ENCODE results near the gene KIRREL3.

KIRREL3 gene

DNA sequence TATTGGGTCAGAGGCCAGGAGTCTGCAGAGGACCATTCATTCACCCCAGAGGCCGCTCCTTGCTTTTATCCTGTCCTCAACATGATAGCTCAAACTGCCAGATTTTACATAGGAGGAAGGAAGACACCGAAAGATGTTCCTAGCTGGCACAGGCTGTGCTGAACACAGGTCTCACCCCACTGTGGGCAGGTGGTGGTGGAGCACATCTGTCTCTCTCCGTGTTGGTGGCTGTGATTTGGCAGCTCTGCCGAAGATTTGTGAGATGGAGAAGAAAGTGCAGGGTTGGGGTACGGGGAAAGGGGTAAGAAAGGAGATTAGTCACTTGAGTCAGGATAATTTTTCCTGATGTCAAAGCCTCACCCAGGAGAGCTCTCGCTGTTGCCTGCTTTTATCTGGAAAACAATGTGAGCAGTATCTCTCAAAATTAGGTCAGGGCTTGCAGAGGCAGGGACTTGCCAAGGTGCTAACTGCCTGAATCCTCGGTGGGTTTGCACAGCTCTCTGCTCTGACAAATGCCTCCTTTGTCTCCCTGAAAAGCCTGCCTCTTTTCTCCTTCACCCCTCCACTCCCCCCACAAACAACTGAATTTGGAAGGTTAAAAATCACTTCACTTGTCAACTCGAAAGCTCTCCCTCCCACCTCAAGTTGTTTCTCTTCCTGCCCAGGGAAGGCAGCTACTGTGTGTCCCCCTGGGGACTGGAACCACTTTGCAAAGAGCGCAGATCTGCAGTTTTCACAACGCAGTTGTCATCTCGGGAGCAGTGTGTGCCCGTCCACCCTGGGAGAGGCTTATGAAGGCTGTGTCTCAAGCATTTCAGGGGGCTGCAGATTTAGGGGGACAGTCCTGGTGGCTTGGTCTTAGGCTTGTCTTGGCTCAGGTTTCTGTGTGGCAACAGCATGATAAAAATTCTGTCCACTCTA lies 345.4 kb downstream of the KIRREL3 start:
- H2AFZ ChIP-seq (ENCODE audit: low read length, unreplicated experiment) = peak overlapping the region; percentile 14
- H3K36me3 ChIP-seq (ENCODE audit: insufficient read depth, low read length) = no peaks in the 10 kb centered on the region
- 0 out of 2 replicates have a peak overlapping the region, but pooled peaks have one; percentile 5 for H3K4me3 ChIP-seq (ENCODE audit: low read depth, low read length)
- no peaks in the 10 kb centered on the region for H3K79me2 ChIP-seq (ENCODE audit: control insufficient read depth, insufficient read depth, low read length, unreplicated experiment)
- H3K27me3 ChIP-seq (ENCODE audit: insufficient read depth, low read length) = no peaks in the 10 kb centered on the region
- H3K27ac ChIP-seq (ENCODE audit: low read depth, low read length) = no peak overlapping the region
- peaks cover 10% of the 10 kb centered on the region for H3K4me1 ChIP-seq (ENCODE audit: control insufficient read depth, insufficient read depth, low read length, unreplicated experiment)

DNA sequence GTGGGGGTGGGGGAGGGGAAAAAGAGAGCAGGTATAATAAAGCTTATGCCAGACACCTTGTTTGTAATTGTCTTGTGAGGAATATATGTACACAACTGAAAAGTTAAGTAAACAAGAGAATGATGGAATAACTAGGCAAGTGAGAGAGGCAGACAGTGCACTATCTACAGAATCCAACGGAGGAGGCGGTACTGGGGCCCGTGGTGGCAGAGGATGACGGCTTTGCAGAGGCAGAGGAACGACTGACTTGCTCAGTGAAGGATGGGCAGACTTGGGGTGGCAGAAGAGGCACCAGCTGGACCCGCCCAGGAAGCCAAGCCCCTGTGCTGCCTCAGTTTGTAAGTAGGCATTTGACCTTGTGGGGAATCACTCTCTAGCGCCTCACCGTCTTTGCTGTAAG lies 347.5 kb downstream of the KIRREL3 start:
- Histone ChIP-seq H3K27ac (ENCODE audit: low read depth, low read length) (no peak overlapping the region), H3K36me3 (ENCODE audit: insufficient read depth, low read length) (no peaks in the 10 kb centered on the region), H3K4me1 (ENCODE audit: control insufficient read depth, insufficient read depth, low read length, unreplicated experiment) (peaks cover 12% of the 10 kb centered on the region), H3K4me3 (ENCODE audit: low read depth, low read length) (no peak overlapping the region), H2AFZ (ENCODE audit: low read length, unreplicated experiment) (no peak overlapping the region), H3K27me3 (ENCODE audit: insufficient read depth, low read length) (no peaks in the 10 kb centered on the region), H3K79me2 (ENCODE audit: control insufficient read depth, insufficient read depth, low read length, unreplicated experiment) (no peaks in the 10 kb centered on the region)

- no peaks in the 10 kb centered on the region for H3K79me2 ChIP-seq (ENCODE audit: control insufficient read depth, insufficient read depth, low read length, unreplicated experiment)
- no peaks in the 10 kb centered on the region for H3K27me3 ChIP-seq (ENCODE audit: insufficient read depth, low read length)
- H3K4me3 ChIP-seq (ENCODE audit: low read depth, low read length) = peak overlapping the region; percentile 63; the same call in 1 of the 2 replicates
- H2AFZ ChIP-seq (ENCODE audit: low read length, unreplicated experiment) = peak overlapping the region; percentile 68
- H3K27ac ChIP-seq (ENCODE audit: low read depth, low read length) = peak overlapping the region; percentile 66
- H3K4me1 ChIP-seq (ENCODE audit: control insufficient read depth, insufficient read depth, low read length, unreplicated experiment) = peaks cover 23% of the 10 kb centered on the region
- no peaks in the 10 kb centered on the region for H3K36me3 ChIP-seq (ENCODE audit: insufficient read depth, low read length)
Observed at GRCh38 chr11:126647735-126648134, 352.8 kb downstream of the KIRREL3 start.

DNA sequence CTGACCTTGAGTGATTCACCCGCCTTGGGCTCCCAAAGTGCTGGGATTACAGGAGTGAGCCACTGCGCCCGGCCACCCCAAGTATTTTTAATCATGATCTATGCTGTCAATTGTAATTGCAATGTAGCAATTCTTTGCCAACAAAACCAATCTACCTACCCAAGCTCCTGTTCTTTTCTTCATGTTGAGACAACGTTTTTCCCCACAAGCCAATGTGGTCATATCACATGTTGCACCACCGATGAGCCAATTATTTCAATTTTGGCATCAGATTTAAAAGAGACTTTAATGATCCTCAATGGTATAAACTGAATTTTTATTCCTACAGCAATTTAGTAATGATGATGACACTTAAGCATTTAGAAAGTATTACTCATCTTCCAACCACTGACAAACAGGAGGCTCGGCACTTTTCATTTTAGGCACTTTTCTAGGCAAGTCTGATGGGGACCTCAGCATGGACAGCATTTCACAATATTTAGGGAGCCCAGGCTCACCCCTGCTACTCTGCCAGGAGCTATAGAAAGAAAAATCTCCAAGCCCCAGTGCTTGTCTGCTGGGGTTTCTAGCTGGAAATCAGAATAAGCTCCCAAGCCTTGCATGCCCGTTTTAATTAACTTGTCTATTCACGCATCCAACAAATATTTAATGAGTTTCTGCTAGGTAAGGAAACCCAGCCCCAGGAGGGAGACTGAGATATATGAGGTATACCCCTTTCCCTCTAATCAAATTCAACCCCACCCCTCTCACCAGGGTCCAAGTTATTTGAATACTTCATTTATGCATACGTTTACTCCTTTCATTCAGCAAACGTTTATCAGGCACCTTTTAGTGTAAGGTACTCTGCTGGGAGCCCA lies 353.6 kb downstream of the KIRREL3 start:
- Histone ChIP-seq H3K79me2 (ENCODE audit: control insufficient read depth, insufficient read depth, low read length, unreplicated experiment) (no peaks in the 10 kb centered on the region), H3K27ac (ENCODE audit: low read depth, low read length) (peak overlapping the region; percentile 66), H2AFZ (ENCODE audit: low read length, unreplicated experiment) (peak overlapping the region; percentile 23), H3K36me3 (ENCODE audit: insufficient read depth, low read length) (no peaks in the 10 kb centered on the region), H3K4me1 (ENCODE audit: control insufficient read depth, insufficient read depth, low read length, unreplicated experiment) (peaks cover 23% of the 10 kb centered on the region), H3K27me3 (ENCODE audit: insufficient read depth, low read length) (no peaks in the 10 kb centered on the region), H3K4me3 (ENCODE audit: low read depth, low read length) (peak overlapping the region; percentile 63; the same call in 1 of the 2 replicates)

DNA sequence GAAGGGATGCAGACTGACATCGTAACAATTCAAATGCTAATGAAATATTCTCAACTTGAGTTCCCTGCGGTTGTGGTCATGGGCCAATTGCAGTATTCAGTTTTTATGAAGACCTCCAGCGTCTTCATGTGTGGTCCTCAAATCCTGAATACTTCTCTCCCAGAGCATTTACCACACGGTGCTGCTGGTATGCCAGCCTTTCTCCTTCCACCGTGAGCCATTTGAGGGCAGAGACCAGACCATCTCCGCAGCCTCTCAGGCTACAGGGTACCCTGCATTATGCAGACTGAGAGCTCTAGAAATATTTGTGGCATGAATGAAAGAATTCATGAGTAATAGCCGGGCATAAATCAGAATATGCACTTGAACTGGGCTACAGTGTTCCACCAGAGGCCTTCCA lies 355.4 kb downstream of the KIRREL3 start:
- Histone ChIP-seq H3K4me3 (ENCODE audit: low read depth, low read length) (no peak overlapping the region), H3K27ac (ENCODE audit: low read depth, low read length) (no peak overlapping the region), H3K27me3 (ENCODE audit: insufficient read depth, low read length) (no peaks in the 10 kb centered on the region), H2AFZ (ENCODE audit: low read length, unreplicated experiment) (no peak overlapping the region), H3K36me3 (ENCODE audit: insufficient read depth, low read length) (no peaks in the 10 kb centered on the region), H3K4me1 (ENCODE audit: control insufficient read depth, insufficient read depth, low read length, unreplicated experiment) (peaks cover 23% of the 10 kb centered on the region), H3K79me2 (ENCODE audit: control insufficient read depth, insufficient read depth, low read length, unreplicated experiment) (no peaks in the 10 kb centered on the region)

- Histone ChIP-seq H3K27me3 (ENCODE audit: insufficient read depth, low read length) (no peaks in the 10 kb centered on the region), H3K4me3 (ENCODE audit: low read depth, low read length) (no peak overlapping the region), H3K4me1 (ENCODE audit: control insufficient read depth, insufficient read depth, low read length, unreplicated experiment) (peaks cover 29% of the 10 kb centered on the region), H3K36me3 (ENCODE audit: insufficient read depth, low read length) (no peaks in the 10 kb centered on the region), H2AFZ (ENCODE audit: low read length, unreplicated experiment) (no peak overlapping the region), H3K79me2 (ENCODE audit: control insufficient read depth, insufficient read depth, low read length, unreplicated experiment) (no peaks in the 10 kb centered on the region), H3K27ac (ENCODE audit: low read depth, low read length) (no peak overlapping the region)
Observed at GRCh38 chr11:126640186-126640585, 360.4 kb downstream of the KIRREL3 start.

DNA sequence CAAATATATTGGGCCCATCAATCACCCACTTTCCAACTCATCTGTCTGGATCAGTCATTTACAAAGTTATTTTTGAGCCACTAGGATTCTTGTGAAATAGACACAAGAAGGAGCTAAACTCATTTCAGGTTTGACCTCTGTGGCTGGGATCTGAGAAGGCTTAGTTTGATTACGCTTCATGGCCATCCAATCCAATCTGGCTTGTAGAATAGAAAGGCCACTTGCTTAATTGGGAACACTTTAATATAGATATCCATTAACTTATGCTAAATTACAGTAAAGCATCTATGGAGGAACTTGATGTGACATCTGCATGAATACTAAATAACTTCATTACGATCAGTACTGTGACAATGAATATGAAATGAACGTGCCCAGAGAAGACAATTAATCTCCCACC lies 360.9 kb downstream of the KIRREL3 start:
- no peak overlapping the region for H3K4me3 ChIP-seq (ENCODE audit: low read depth, low read length)
- H3K36me3 ChIP-seq (ENCODE audit: insufficient read depth, low read length) = no peaks in the 10 kb centered on the region
- H2AFZ ChIP-seq (ENCODE audit: low read length, unreplicated experiment) = no peak overlapping the region
- no peak overlapping the region for H3K27ac ChIP-seq (ENCODE audit: low read depth, low read length)
- H3K27me3 ChIP-seq (ENCODE audit: insufficient read depth, low read length) = no peaks in the 10 kb centered on the region
- H3K4me1 ChIP-seq (ENCODE audit: control insufficient read depth, insufficient read depth, low read length, unreplicated experiment) = peaks cover 29% of the 10 kb centered on the region
- no peaks in the 10 kb centered on the region for H3K79me2 ChIP-seq (ENCODE audit: control insufficient read depth, insufficient read depth, low read length, unreplicated experiment)

- Histone ChIP-seq H2AFZ (ENCODE audit: low read length, unreplicated experiment) (no peak overlapping the region), H3K4me1 (ENCODE audit: control insufficient read depth, insufficient read depth, low read length, unreplicated experiment) (peaks cover 29% of the 10 kb centered on the region), H3K4me3 (ENCODE audit: low read depth, low read length) (no peak overlapping the region), H3K79me2 (ENCODE audit: control insufficient read depth, insufficient read depth, low read length, unreplicated experiment) (no peaks in the 10 kb centered on the region), H3K36me3 (ENCODE audit: insufficient read depth, low read length) (no peaks in the 10 kb centered on the region), H3K27ac (ENCODE audit: low read depth, low read length) (peak overlapping the region; percentile 74; the same call in 1 of the 2 replicates), H3K27me3 (ENCODE audit: insufficient read depth, low read length) (no peaks in the 10 kb centered on the region)
Observed at GRCh38 chr11:126638648-126639047, 361.9 kb downstream of the KIRREL3 start.

DNA sequence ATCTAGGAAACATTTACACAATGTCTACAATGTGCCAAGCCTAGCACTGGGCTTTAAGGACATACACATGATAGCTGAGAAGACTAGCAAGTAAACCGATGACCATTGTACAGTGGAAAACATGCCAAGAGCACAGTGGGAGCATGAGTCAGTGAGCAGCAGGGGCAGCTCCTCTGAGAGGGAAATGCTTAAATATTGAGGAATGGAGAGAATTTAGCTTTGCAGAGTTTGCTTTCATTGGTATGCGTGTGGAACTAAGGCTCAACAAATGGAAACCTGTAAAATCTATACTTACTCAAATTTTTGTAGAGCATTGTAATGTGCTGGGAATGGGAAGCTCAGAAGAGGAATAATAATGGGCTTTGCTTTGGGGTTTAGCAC lies 362.8 kb downstream of the KIRREL3 start:
- no peaks in the 10 kb centered on the region for H3K79me2 ChIP-seq (ENCODE audit: control insufficient read depth, insufficient read depth, low read length, unreplicated experiment)
- no peaks in the 10 kb centered on the region for H3K36me3 ChIP-seq (ENCODE audit: insufficient read depth, low read length)
- peaks cover 29% of the 10 kb centered on the region for H3K4me1 ChIP-seq (ENCODE audit: control insufficient read depth, insufficient read depth, low read length, unreplicated experiment)
- H3K4me3 ChIP-seq (ENCODE audit: low read depth, low read length) = peak overlapping the region; percentile 49; the same call in 1 of the 2 replicates
- H2AFZ ChIP-seq (ENCODE audit: low read length, unreplicated experiment) = no peak overlapping the region
- peak overlapping the region; percentile 74 for H3K27ac ChIP-seq (ENCODE audit: low read depth, low read length)
- H3K27me3 ChIP-seq (ENCODE audit: insufficient read depth, low read length) = no peaks in the 10 kb centered on the region

- no peak overlapping the region for H2AFZ ChIP-seq (ENCODE audit: low read length, unreplicated experiment)
- peak overlapping the region; percentile 49; the same call in 1 of the 2 replicates for H3K4me3 ChIP-seq (ENCODE audit: low read depth, low read length)
- no peaks in the 10 kb centered on the region for H3K27me3 ChIP-seq (ENCODE audit: insufficient read depth, low read length)
- H3K4me1 ChIP-seq (ENCODE audit: control insufficient read depth, insufficient read depth, low read length, unreplicated experiment) = peaks cover 29% of the 10 kb centered on the region
- no peaks in the 10 kb centered on the region for H3K79me2 ChIP-seq (ENCODE audit: control insufficient read depth, insufficient read depth, low read length, unreplicated experiment)
- H3K27ac ChIP-seq (ENCODE audit: low read depth, low read length) = peak overlapping the region; percentile 74
- H3K36me3 ChIP-seq (ENCODE audit: insufficient read depth, low read length) = no peaks in the 10 kb centered on the region
Observed at GRCh38 chr11:126636911-126637794, 363.4 kb downstream of the KIRREL3 start.

All from ACC112 (cell line).